ENCODE results near the gene FERMT1.

FERMT1 gene

GRCh38 chr20:6099819-6100218 lies 23.0 kb downstream of the FERMT1 start:
- TF ChIP-seq, protein P1, sequence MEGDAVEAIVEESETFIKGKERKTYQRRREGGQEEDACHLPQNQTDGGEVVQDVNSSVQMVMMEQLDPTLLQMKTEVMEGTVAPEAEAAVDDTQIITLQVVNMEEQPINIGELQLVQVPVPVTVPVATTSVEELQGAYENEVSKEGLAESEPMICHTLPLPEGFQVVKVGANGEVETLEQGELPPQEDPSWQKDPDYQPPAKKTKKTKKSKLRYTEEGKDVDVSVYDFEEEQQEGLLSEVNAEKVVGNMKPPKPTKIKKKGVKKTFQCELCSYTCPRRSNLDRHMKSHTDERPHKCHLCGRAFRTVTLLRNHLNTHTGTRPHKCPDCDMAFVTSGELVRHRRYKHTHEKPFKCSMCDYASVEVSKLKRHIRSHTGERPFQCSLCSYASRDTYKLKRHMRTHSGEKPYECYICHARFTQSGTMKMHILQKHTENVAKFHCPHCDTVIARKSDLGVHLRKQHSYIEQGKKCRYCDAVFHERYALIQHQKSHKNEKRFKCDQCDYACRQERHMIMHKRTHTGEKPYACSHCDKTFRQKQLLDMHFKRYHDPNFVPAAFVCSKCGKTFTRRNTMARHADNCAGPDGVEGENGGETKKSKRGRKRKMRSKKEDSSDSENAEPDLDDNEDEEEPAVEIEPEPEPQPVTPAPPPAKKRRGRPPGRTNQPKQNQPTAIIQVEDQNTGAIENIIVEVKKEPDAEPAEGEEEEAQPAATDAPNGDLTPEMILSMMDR (IDR thresholded peaks at IDR 0.05; ENCODE audit: low read depth, low read length), result no peak
- in situ Hi-C loops (cut with HindIII; ENCODE audit: low sequenced_read_pairs), result no loop called here
- DNase-seq (ENCODE audit: low read depth, low spot score), result no peak
- H3K4me3 ChIP-seq (ENCODE audit: low read depth, low read length), result no peak overlapping the region

DNA sequence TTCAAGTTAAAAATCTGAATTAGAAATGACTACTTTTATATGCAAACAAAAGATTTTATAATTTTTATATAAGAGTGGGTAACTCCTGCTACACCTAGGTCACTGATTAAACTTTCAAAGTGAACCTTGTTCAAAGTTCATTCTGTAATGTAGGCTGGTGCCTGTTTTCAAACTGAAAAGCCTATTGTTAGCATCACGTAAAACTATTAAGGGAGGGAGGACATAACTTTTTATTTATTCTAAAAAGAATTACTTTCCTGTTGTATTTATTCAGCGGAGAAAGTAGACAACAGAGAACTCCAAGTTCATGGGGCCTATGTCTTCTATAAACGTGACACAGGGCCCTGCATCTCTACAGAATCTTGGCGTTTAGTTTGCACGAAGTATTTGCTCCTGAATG lies 27.4 kb downstream of the FERMT1 start:
- no peak overlapping the region for H3K4me3 ChIP-seq (ENCODE audit: low read depth, low read length)
- DNase-seq (ENCODE audit: low read depth, low spot score), result no peak
- in situ Hi-C loops (cut with HindIII; ENCODE audit: low sequenced_read_pairs), result no loop called here
- TF ChIP-seq, protein P1 (IDR thresholded peaks at IDR 0.05; ENCODE audit: low read depth, low read length), result no peak

DNA sequence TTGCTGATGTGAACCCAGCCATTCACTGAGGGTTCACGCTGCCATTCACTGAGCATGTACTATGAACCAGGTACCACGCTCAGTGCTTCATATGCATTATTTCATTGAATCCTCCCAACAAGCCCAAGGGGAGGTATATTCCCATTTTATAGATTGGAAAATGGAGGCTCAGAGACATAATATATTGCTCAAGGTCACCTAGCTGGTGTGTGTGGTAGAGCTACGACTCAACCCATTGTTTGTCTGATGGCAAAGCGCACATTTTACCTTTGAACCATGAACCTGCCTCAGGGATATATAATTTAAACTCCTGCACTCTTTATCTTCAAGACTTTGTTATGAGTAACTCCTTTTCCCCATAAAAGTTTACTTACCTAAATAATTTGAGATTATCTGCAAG lies 28.3 kb downstream of the FERMT1 start:
- TF ChIP-seq, protein P1 (IDR thresholded peaks at IDR 0.05; ENCODE audit: low read depth, low read length), result no peak
- H3K4me3 ChIP-seq (ENCODE audit: low read depth, low read length), result no peak overlapping the region
- no peak for DNase-seq (ENCODE audit: low read depth, low spot score)
- in situ Hi-C loops (cut with HindIII; ENCODE audit: low sequenced_read_pairs), result no loop called here

DNA sequence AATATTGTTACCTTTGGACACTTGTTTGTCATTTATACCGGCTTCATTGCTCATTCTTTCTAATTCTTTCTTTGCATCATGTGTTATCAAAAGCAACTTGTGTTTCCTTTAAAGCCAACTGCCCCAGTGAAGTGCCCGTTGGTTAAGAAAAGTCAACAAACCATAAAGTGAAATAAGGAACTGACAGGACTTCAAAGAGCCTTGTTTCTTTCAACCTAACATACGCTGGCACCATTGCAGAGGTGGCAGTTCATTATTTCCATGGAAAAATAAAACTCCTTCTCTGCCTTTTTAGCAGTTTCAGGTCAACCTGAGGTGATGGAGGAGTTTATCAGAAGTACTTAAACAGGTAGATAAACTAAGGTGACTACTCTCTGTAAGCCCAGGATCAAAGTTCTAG lies 28.8 kb downstream of the FERMT1 start:
- no peak overlapping the region for H3K4me3 ChIP-seq (ENCODE audit: low read depth, low read length)
- in situ Hi-C loops (cut with HindIII; ENCODE audit: low sequenced_read_pairs), result no loop called here
- no peak for DNase-seq (ENCODE audit: low read depth, low spot score)
- TF ChIP-seq, protein P1 (IDR thresholded peaks at IDR 0.05; ENCODE audit: low read depth, low read length), result no peak

DNA sequence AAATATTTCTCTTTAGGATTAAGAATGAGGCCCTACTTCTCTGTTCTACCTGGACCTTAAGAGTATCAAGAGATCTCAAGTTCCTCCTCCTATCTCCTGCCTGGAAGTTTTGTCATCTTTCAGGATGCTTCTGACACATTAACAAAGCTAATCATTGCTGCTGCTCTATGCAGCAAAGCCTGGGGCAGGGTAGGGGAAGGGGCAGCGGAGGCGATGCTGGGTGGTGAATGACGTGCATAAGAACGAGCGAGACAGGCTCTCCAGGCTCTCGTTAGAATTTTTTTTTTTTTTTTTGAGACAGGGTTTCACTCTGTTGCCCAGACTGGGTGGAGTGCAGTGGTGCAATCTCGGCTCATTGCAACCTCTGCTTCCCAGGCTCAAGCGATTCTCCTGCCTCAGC lies 31.2 kb downstream of the FERMT1 start:
- TF ChIP-seq, protein P1 (IDR thresholded peaks at IDR 0.05; ENCODE audit: low read depth, low read length), result no peak
- no peak for DNase-seq (ENCODE audit: low read depth, low spot score)
- in situ Hi-C loops (cut with HindIII; ENCODE audit: low sequenced_read_pairs), result no loop called here
- H3K4me3 ChIP-seq (ENCODE audit: low read depth, low read length), result no peak overlapping the region

- no peak overlapping the region for H3K4me3 ChIP-seq (ENCODE audit: low read depth, low read length)
- no peak for DNase-seq (ENCODE audit: low read depth, low spot score)
- in situ Hi-C loops (cut with HindIII; ENCODE audit: low sequenced_read_pairs), result no loop called here
Observed at GRCh38 chr20:6086868-6087267, 36.0 kb downstream of the FERMT1 start.

More at GRCh38 chr20:6086868-6087267, 36.0 kb downstream of the FERMT1 start:
- TF ChIP-seq, protein P1 (IDR thresholded peaks at IDR 0.05; ENCODE audit: low read depth, low read length), result no peak

All from astrocyte of the spinal cord (primary cell).